ENCODE data around the gene LZTFL1. TPM values are rescaled to one million over a fixed set of nuclear protein-coding genes. Genes with fewer than 3 reads are reported as not detected.

LZTFL1 gene
- total and polyA plus RNA-seq, 2 donors (not counting 1 experiment from before 2014, with no cell fraction given): 12.4 to 28.0 TPM

GRCh38 chr3:45789235-45789812, 52.6 kb downstream of the LZTFL1 start:
- Histone ChIP-seq H3K27me3 (ENCODE audit: control insufficient read depth, insufficient read depth, low read length) (peaks cover 42% of the 10 kb centered on the region), H4K20me1 (ENCODE audit: control insufficient read depth, extremely low read depth, insufficient read depth, low read length) (peaks cover 2% of the 10 kb centered on the region), H3K36me3 (ENCODE audit: control insufficient read depth, insufficient read depth, low read length) (no peaks in the 10 kb centered on the region), H3K27ac (ENCODE audit: insufficient read depth, low read length) (no peak overlapping the region), H3K9me3 (ENCODE audit: control insufficient read depth, insufficient read depth, low read depth, low read length) (no peaks in the 10 kb centered on the region), H3K9ac (ENCODE audit: insufficient read depth, low read length) (no peak overlapping the region), H3K79me2 (ENCODE audit: control insufficient read depth, insufficient read depth, low read length) (no peaks in the 10 kb centered on the region), H3K4me3 (replicated peaks in 1 of 4; ENCODE audit: control extremely low read depth in 1 of 4, insufficient read depth in 1 of 4, low read depth in 3 of 4, low read length in 4 of 4) (no peak overlapping the region), H3K4me2 (ENCODE audit: extremely low read depth, insufficient read depth, low read length) (no peak overlapping the region), H2AFZ (ENCODE audit: low read length) (no peak overlapping the region), H3K4me1 (ENCODE audit: control insufficient read depth, extremely low read depth, insufficient read depth, low read length) (no peaks in the 10 kb centered on the region)
- TF ChIP-seq EZH2 (IDR thresholded peaks at IDR 0.05; ENCODE audit: low read length, missing control alignments) (no peak), CTCF (conservative IDR thresholded peaks at IDR 0.05 in 1 of 2, IDR thresholded peaks at IDR 0.05 in 1 of 2; ENCODE audit: low read depth in 1 of 2, low read length in 2 of 2) (no peak)
- DNase-seq (ENCODE audit: low read depth in 2 of 2): no peak

GRCh38 chr3:45787551-45787950, 54.4 kb downstream of the LZTFL1 start:
- Histone ChIP-seq H3K9ac (ENCODE audit: insufficient read depth, low read length) (no peak overlapping the region), H3K27ac (ENCODE audit: insufficient read depth, low read length) (no peak overlapping the region), H2AFZ (ENCODE audit: low read length) (no peak overlapping the region), H3K36me3 (ENCODE audit: control insufficient read depth, insufficient read depth, low read length) (no peaks in the 10 kb centered on the region), H3K4me3 (replicated peaks in 1 of 4; ENCODE audit: control extremely low read depth in 1 of 4, insufficient read depth in 1 of 4, low read depth in 3 of 4, low read length in 4 of 4) (no peak overlapping the region), H3K79me2 (ENCODE audit: control insufficient read depth, insufficient read depth, low read length) (no peaks in the 10 kb centered on the region), H4K20me1 (ENCODE audit: control insufficient read depth, extremely low read depth, insufficient read depth, low read length) (no peaks in the 10 kb centered on the region), H3K4me2 (ENCODE audit: extremely low read depth, insufficient read depth, low read length) (no peak overlapping the region), H3K4me1 (ENCODE audit: control insufficient read depth, extremely low read depth, insufficient read depth, low read length) (no peaks in the 10 kb centered on the region), H3K9me3 (ENCODE audit: control insufficient read depth, insufficient read depth, low read depth, low read length) (no peaks in the 10 kb centered on the region), H3K27me3 (ENCODE audit: control insufficient read depth, insufficient read depth, low read length) (peaks cover 31% of the 10 kb centered on the region)
- no peak for DNase-seq (ENCODE audit: low read depth in 2 of 2)
- TF ChIP-seq CTCF (conservative IDR thresholded peaks at IDR 0.05 in 1 of 2, IDR thresholded peaks at IDR 0.05 in 1 of 2; ENCODE audit: low read depth in 1 of 2, low read length in 2 of 2): no peak
- no peak for TF ChIP-seq EZH2 (IDR thresholded peaks at IDR 0.05; ENCODE audit: low read length, missing control alignments)

- DNase-seq (ENCODE audit: low read depth in 2 of 2): no peak
- H2AFZ ChIP-seq (ENCODE audit: low read length): no peak overlapping the region
- H3K4me1 ChIP-seq (ENCODE audit: control insufficient read depth, extremely low read depth, insufficient read depth, low read length): no peaks in the 10 kb centered on the region
- H3K79me2 ChIP-seq (ENCODE audit: control insufficient read depth, insufficient read depth, low read length): no peaks in the 10 kb centered on the region
- H3K27ac ChIP-seq (ENCODE audit: insufficient read depth, low read length): no peak overlapping the region
- no peak overlapping the region for H3K4me3 ChIP-seq (replicated peaks in 1 of 4; ENCODE audit: control extremely low read depth in 1 of 4, insufficient read depth in 1 of 4, low read depth in 3 of 4, low read length in 4 of 4)
- H3K36me3 ChIP-seq (ENCODE audit: control insufficient read depth, insufficient read depth, low read length): no peaks in the 10 kb centered on the region
- H4K20me1 ChIP-seq (ENCODE audit: control insufficient read depth, extremely low read depth, insufficient read depth, low read length): no peaks in the 10 kb centered on the region
- TF ChIP-seq CTCF (conservative IDR thresholded peaks at IDR 0.05 in 1 of 2, IDR thresholded peaks at IDR 0.05 in 1 of 2; ENCODE audit: low read depth in 1 of 2, low read length in 2 of 2): no peak
- TF ChIP-seq EZH2 (IDR thresholded peaks at IDR 0.05; ENCODE audit: low read length, missing control alignments): no peak
- no peak overlapping the region for H3K9ac ChIP-seq (ENCODE audit: insufficient read depth, low read length)
- peaks cover 27% of the 10 kb centered on the region for H3K27me3 ChIP-seq (ENCODE audit: control insufficient read depth, insufficient read depth, low read length)
- H3K9me3 ChIP-seq (ENCODE audit: control insufficient read depth, insufficient read depth, low read depth, low read length): no peaks in the 10 kb centered on the region
- H3K4me2 ChIP-seq (ENCODE audit: extremely low read depth, insufficient read depth, low read length): no peak overlapping the region
These were observed 55.0 kb downstream of the LZTFL1 start for GRCh38 chr3:45786801-45787495.

Measured in fibroblast of lung (primary cell).